GM19463 (cell line): ENCODE measurements around the gene SCN1B.
"Not testable (repeated sequence)": the region's sequence is repeated elsewhere in the genome, so short reads cannot be mapped to it uniquely, and the experiment has no call there.

Source experiments
- ATAC-seq: cut with Tn5 transposase; IDR thresholded peaks from one replicate; pipeline ENCODE4 v1.9.1; 2021; ENCODE audit warnings: mild to moderate bottlenecking, moderate library complexity; ENCODE audit not compliant: unreplicated experiment

Gene SCN1B

GRCh38 chr19:35000647-35001501 lies 29.4 kb upstream of the SCN1B start:
- ATAC-seq = no peak

DNA sequence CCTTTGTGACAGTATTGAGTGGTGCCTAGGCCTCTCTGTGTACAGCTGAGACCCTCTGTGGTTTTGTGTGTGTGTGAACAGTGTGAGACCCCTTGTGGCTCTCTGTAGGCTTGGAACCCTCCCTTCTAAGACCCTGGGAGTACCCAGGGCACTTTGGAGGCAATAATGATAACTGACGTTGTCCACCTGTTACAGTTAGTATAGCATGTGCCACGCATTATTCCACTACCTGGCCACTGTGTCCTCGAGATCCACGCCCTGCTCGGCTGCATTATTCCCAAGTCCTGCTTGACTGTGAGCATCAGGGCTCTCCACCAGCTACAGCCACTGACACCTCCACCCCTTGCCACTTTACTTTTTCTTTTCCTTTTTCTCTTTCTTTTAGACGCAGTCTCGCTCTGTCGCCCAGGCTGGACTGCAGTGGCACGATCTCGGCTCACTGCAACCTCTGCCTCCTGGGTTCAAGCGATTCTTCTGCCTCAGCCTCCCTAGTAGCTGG lies 28.2 kb upstream of the SCN1B start:
- ATAC-seq = no peak

GRCh38 chr19:35004517-35005255 lies 25.6 kb upstream of the SCN1B start:
- ATAC-seq = no peak

GRCh38 chr19:35005256-35005977 lies 24.9 kb upstream of the SCN1B start:
- ATAC-seq = no peak

GRCh38 chr19:35006007-35006341 lies 24.3 kb upstream of the SCN1B start:
- not testable (repeated sequence) for ATAC-seq

- ATAC-seq = no peak
Observed at GRCh38 chr19:35006342-35006998, 23.8 kb upstream of the SCN1B start.

DNA sequence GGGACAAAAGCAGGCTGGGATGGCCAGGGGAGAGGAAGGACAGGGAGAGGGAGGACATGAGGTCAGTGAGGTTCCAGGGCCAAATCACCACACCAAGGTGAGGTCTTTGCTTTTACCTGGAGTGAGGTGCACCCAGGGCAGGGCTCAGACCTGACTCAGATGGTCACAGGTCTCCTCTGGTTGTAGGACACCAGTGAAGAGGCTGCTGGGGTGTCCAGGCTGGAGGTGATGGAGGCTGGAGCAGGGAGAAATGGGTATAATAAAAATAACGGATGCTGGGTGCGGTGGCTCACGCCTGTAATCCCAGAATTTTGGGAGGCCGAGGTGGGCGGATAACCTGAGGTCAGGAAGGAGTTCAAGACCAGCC lies 23.3 kb upstream of the SCN1B start:
- no peak for ATAC-seq

GRCh38 chr19:35007427-35007826 lies 22.8 kb upstream of the SCN1B start:
- ATAC-seq = not testable (repeated sequence)

GRCh38 chr19:35008891-35009341 lies 21.4 kb upstream of the SCN1B start:
- ATAC-seq = no peak

DNA sequence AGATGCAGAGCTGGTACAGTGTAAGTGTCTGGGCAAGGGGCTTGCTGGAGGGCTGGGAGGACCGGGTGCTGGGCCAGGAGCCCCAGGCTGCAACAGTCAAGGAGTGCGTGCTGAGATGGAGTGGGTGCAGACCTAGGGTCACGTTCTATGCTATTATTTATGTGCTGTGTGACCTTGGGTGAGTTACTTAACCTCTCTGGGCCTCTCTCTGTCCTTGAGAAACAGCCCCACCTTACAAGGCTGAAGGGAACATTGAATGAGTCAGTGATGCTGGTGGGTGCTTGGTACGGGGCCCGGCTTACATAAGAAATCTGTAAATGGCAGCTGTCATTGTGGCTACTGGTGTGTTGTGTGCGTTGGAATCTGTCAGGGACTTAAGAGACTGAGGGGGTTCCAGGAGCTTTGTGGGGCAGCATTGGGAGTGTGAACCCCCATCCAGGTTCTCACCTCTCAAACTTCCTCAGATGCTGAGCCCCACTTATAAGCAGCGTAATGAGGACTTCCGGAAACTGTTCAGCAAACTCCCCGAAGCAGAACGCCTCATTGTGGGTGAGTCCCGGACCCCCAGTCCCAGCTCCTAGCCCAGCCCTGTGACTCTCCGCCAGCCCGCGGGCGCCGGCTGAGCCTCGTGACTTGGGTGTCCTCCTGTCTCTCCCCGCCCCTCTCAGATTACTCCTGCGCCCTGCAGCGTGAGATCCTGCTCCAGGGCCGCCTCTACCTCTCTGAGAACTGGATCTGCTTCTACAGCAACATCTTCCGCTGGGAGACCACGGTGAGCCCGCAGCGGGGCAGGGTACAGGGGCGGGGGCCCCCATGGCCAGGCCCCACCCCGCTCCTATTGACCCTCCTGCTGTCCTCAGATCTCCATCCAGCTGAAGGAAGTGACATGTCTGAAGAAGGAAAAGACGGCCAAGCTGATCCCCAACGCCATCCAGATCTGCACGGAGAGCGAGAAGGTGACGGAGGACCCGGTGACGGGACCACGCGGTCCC lies 20.6 kb upstream of the SCN1B start:
- ATAC-seq = no peak

- no peak for ATAC-seq
Observed at GRCh38 chr19:35011091-35011689, 19.1 kb upstream of the SCN1B start.

GRCh38 chr19:35011737-35012682 lies 18.3 kb upstream of the SCN1B start:
- ATAC-seq = no peak

DNA sequence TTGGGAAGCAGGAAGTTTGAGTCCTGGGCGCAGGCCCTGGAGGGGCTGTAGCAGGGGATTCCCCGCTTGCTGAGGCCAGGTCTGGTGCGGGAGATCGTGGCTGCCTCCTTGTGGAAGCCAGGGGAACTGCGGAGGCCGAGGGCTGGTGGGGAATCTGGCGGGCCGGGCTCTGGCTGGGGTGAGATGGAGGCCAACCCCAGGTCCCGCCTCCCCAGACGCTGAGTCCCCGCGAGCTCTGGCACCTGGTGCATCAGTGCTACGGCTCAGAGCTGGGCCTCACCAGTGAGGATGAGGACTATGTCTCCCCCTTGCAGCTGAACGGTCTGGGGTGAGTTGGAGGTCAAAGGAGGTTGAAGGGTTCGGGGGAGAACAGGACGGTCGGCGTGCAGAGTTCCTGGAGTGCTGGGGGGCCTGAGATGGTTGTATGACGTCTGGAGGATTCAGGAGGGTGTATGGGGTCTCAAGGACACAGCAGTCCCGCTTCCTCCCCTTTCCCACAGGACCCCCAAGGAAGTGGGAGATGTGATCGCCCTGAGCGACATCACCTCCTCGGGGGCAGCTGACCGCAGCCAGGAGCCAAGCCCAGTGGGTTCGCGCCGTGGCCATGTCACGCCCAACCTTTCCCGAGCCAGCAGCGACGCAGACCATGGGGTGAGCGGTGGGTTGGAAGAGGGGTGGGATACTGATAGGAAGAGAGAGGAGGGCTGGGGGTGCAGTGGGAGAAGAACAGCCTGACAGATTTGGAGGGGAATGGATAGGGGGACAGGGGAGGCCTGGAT lies 17.0 kb upstream of the SCN1B start:
- no peak for ATAC-seq

DNA sequence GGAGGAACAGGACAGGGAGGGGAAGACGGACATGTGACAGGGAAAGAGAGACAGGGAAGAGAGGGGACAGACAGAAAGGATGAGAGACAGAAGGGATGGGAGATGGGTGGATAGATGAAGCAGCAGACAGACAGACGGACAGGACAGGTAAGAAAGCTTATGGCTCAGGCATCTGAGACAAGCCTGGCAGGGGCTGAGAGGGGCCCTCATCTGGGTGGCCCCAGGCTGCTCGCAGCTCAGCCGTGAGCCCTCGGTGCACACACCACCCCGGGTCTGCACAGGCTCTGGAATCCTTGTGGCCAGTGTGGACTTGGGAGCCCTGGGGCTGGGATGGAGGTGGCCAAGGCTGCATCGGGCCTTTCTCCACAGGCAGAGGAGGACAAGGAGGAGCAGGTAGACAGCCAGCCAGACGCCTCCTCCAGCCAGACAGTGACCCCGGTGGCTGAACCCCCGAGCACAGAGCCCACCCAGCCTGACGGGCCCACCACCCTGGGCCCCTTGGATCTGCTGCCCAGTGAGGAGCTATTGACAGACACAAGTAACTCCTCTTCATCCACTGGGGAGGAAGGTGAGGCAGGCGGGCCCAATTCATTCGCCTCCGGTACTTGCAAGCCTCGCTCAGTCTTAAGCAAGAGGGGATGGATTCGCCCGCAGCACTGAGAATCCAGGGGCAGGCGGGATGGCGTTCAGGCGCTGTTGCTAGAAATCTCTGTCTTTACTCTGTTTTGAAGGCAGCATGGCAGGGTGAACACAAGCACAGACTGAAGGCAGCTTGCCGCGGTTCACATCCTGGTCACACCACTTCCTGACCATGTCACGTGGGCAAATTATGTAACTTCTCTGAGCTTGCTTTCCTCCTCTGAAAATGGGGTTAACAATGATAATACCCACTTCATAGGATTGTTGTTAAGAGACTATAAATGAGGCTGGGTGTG lies 16.2 kb upstream of the SCN1B start:
- no peak for ATAC-seq

DNA sequence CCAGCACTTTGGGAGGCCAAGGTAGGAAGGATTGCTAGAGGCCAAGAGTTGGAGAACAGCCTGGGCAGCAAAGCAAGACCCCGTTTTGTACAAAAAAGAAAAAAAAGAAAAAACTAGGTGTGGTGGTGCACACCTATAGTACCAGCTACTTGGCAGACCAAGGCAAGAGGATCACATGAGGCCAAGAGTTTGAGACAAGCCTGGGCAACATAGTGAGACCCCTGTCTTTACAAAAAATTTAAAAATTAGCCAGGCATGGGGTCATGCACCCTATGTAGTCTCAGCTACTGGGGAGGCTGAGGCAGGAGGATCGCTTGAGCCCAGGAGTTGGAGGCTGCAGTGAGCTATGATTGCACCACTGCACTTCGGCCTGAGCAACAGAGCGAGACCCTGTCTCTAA lies 15.5 kb upstream of the SCN1B start:
- ATAC-seq = not testable (repeated sequence)

DNA sequence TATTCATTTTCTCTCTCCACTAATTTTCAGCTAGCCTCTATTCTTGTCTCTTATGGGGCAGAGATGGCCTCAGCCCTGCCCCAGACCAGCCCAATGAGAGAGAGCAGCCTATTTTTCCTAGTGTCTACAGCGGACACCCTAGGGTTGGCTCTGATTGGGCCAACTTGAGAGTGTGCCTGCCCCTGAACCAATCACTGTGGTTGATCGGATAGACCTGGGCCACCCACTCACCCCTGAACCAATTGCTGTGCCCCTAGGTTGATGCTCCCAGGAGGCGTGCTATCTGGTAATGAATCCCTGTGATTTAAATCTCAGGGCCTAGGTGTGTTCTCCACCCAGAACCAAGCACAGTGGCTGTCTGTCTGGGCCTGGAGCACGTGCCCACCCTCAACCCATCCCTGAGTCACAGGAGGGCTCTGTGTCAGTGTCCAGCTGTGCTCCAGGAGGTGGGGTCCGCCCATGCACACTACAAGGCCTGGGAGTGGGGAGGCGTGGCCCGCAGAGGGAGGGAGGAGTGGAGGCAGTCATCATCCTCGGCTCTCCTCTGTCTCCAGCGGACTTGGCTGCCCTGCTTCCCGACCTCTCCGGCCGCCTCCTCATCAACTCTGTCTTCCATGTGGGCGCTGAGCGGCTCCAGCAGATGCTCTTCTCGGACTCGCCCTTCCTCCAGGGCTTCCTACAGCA lies 14.9 kb upstream of the SCN1B start:
- no peak for ATAC-seq
